Natural killer cell (primary cell): ENCODE results near the gene FRMD4A. TPM values are rescaled to one million over a fixed set of nuclear protein-coding genes. Genes with fewer than 3 reads are reported as not detected.

ENCODE experiments used
- ATAC-seq, 3 donors: fragments of 150-1000 bp in 2 of 3; fragments of 200-7000 bp in 1 of 3; cut with Tn5 transposase; 1 replicate in 1 of 3; 2 replicates in 2 of 3; pipeline ENCODE4 v1.10.0; 2021; ENCODE audit warnings: mild to moderate bottlenecking in 2 of 3, moderate library complexity in 2 of 3
- DNase-seq, 2 donors: peaks; one replicate each; pipeline versions ENCODE4 v3.0.0 to v3.0.0-alpha.2; 2013 to 2021; ENCODE audit warnings: mixed read lengths in 1 of 2
- H3K27ac ChIP-seq: one replicate; pipeline ENCODE4 v1.5.1; 2013; ENCODE audit warnings: mild to moderate bottlenecking, low read length
- H3K27me3 ChIP-seq: one replicate; pipeline ENCODE4 v1.6.1; 2013; ENCODE audit warnings: low read length; ENCODE audit not compliant: control insufficient read depth, insufficient read depth
- H3K36me3 ChIP-seq: one replicate; pipeline ENCODE4 v1.6.1; 2013; ENCODE audit warnings: low read length; ENCODE audit not compliant: control insufficient read depth, insufficient read depth
- H3K4me1 ChIP-seq: one replicate; pipeline ENCODE4 v1.6.1; 2013; ENCODE audit warnings: low read length; ENCODE audit not compliant: control insufficient read depth, insufficient read depth
- H3K4me3 ChIP-seq: one replicate; pipeline ENCODE4 v1.5.1; 2013; ENCODE audit warnings: low read length
- H3K9me3 ChIP-seq: one replicate; pipeline ENCODE4 v1.6.1; 2013; ENCODE audit warnings: low read length; ENCODE audit not compliant: control insufficient read depth, insufficient read depth
- H3K27ac Mint-ChIP-seq, 2 donors: one replicate each; pipeline ENCODE4 v1.8.0; 2022; ENCODE audit warnings: mild to moderate bottlenecking in 2 of 2, mixed read lengths in 2 of 2, moderate library complexity in 1 of 2
- H3K27me3 Mint-ChIP-seq, 2 donors: one replicate each; pipeline ENCODE4 v1.8.0; 2022; ENCODE audit warnings: low read depth in 2 of 2, mixed read lengths in 2 of 2
- H3K36me3 Mint-ChIP-seq: one replicate; pipeline ENCODE4 v1.8.0; 2022; ENCODE audit warnings: mixed read lengths
- H3K4me1 Mint-ChIP-seq, 2 donors: one replicate each; pipeline ENCODE4 v1.8.0; 2022; ENCODE audit warnings: mixed read lengths in 2 of 2
- H3K4me3 Mint-ChIP-seq: one replicate; pipeline ENCODE4 v1.8.0; 2022; ENCODE audit warnings: mild to moderate bottlenecking, moderate library complexity, mixed read lengths
- H3K9me3 Mint-ChIP-seq, 2 donors: one replicate each; pipeline ENCODE4 v1.8.0; 2022; ENCODE audit warnings: mixed read lengths in 2 of 2
- WGBS: methylation state at CpG from one replicate; pipeline ENCODE4 v1.1.7; 2013; ENCODE audit warnings: missing lambda C conversion rate; ENCODE audit not compliant: insufficient coverage; 5-methylcytosine and 5-hydroxymethylcytosine counted together
- intact Hi-C: fragments of 100-400 bp; cut with micrococcal nuclease; formaldehyde crosslinking; loops from one replicate; pipeline ENCODE4 v1.14.2; 2022
- total RNA-seq, 4 donors: library from RNA; stranded (reverse); fragments of 120-200 nt in 1 of 4; gene quantifications; one replicate each; pipeline versions ENCODE4 v1.2.3 to v1.2.4, GENCODE V29; 2013 to 2022
- TF ChIP-seq, protein P1 (sequence below): fragments of 200-600 bp; IDR thresholded peaks from one replicate; pipeline ENCODE4 v1.8.0; 2022; ENCODE audit warnings: antibody characterized with exemption

The FRMD4A gene
- total RNA-seq, 3 donors from 2014 or later (not counting 1 experiment from before 2014, with no cell fraction given), result 0.36 to 0.38 TPM; not detected in 1

DNA sequence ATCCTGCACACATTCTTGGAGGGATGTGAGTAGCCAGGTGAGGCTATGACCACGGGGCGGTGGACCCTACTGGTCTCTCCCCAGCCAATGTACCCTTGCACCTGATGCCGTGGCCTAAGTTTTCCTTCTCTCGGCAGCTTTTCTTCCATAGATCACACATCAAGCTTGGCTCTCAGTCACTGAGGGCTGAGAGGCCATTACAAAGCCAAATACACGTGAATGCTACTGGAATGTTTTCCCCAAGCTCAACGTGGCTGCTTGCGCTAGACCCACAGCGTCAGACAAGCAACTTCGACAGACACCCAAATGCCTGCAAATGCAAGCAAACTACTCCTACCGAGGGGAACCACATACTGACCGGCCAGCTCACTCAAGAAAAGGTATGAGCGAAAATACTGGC is 660.8 kb downstream of the FRMD4A start:
- intact Hi-C loops, result no loop called here
- DNase-seq (no peak), ATAC-seq (no peak)
- Mint-ChIP-seq H3K27me3 (no peaks in the 10 kb centered on the region), H3K4me1 (no peaks in the 10 kb centered on the region), H3K9me3 (no peaks in the 10 kb centered on the region), H3K27ac (no peak overlapping the region), H3K4me3 (no peak overlapping the region), H3K36me3 (no peaks in the 10 kb centered on the region)
- H3K27me3 ChIP-seq, result no peaks in the 10 kb centered on the region
- no peak overlapping the region for H3K4me3 ChIP-seq
- H3K9me3 ChIP-seq, result no peaks in the 10 kb centered on the region
- no peaks in the 10 kb centered on the region for H3K36me3 ChIP-seq
- WGBS, result 95% methylated on average over 12 of the region's 12 CpGs
- TF ChIP-seq, protein P1, sequence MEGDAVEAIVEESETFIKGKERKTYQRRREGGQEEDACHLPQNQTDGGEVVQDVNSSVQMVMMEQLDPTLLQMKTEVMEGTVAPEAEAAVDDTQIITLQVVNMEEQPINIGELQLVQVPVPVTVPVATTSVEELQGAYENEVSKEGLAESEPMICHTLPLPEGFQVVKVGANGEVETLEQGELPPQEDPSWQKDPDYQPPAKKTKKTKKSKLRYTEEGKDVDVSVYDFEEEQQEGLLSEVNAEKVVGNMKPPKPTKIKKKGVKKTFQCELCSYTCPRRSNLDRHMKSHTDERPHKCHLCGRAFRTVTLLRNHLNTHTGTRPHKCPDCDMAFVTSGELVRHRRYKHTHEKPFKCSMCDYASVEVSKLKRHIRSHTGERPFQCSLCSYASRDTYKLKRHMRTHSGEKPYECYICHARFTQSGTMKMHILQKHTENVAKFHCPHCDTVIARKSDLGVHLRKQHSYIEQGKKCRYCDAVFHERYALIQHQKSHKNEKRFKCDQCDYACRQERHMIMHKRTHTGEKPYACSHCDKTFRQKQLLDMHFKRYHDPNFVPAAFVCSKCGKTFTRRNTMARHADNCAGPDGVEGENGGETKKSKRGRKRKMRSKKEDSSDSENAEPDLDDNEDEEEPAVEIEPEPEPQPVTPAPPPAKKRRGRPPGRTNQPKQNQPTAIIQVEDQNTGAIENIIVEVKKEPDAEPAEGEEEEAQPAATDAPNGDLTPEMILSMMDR, result no peak
- no peak overlapping the region for H3K27ac ChIP-seq
- H3K4me1 ChIP-seq, result no peaks in the 10 kb centered on the region

DNA sequence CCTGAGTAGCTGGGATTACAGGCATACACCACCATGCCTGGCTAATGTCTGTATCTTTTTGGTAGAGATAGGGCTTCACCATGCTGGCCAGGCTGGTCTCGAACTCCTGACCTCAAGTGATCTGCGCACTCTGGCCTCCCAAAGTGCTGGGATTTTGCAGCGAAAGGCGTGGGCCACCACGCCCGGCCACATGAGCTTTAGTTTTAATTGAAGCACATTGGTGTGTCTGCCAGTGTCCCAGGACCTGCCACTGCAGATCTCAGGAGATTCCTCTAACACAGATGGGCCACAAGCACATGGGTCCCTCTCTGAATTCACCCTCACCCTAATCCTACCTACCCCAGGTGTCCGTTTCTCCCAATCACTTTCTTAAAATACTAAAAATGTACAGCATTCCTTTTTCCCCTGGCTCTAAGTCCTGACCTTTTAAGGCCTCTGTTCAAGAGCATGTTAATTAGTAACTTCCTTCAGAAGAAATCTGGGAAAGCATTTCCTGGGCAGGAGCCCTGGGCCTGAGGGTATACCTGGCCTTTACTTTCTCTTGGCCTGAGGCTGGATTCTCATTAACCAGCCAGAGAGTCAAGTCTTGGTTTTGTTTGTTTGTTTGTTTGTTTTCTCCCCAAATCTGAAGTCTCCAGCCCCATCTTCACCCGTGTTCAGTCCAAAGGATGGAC is 661.4 kb downstream of the FRMD4A start:
- Mint-ChIP-seq H3K36me3 (no peaks in the 10 kb centered on the region), H3K9me3 (no peaks in the 10 kb centered on the region), H3K27me3 (no peaks in the 10 kb centered on the region), H3K4me3 (no peak overlapping the region), H3K27ac (no peak overlapping the region), H3K4me1 (no peaks in the 10 kb centered on the region)
- TF ChIP-seq, protein P1, result no peak
- Histone ChIP-seq H3K27me3 (no peaks in the 10 kb centered on the region), H3K36me3 (no peaks in the 10 kb centered on the region), H3K9me3 (no peaks in the 10 kb centered on the region), H3K4me3 (no peak overlapping the region), H3K27ac (no peak overlapping the region), H3K4me1 (no peaks in the 10 kb centered on the region)
- 85% methylated on average over 7 of the region's 8 CpGs for WGBS
- ATAC-seq, result no peak
- DNase-seq, result no peak
- intact Hi-C loops, result no loop called here

DNA sequence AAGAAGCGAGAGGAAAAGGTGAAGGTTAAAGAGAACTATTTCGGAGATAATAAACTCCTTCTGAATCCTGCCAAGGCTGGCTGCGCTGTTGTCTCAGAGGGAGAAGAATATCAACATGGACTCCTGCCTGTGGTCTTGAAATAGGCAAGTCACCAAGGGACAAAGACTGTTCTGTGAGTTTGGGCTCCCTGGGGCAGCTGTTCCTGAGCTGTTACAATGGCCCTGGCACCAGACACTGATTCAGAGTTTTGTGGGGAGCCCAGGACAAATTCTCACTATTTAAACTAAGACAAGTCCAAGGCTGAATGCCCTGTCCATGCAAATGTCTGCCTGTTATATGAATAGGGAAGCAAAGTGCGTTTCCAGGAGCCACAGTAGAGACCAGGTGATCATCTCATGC is 662.6 kb downstream of the FRMD4A start:
- WGBS, result 97% methylated on average over 4 of the region's 4 CpGs

More for the DNA sequence above, 662.6 kb downstream of the FRMD4A start:
- H3K4me3 Mint-ChIP-seq, result no peak overlapping the region
- H3K9me3 Mint-ChIP-seq, result no peaks in the 10 kb centered on the region
- no peaks in the 10 kb centered on the region for H3K4me1 ChIP-seq
- no peaks in the 10 kb centered on the region for H3K9me3 ChIP-seq
- no peaks in the 10 kb centered on the region for H3K36me3 Mint-ChIP-seq
- ATAC-seq (no peak), DNase-seq (no peak)
- H3K36me3 ChIP-seq, result no peaks in the 10 kb centered on the region
- H3K27ac ChIP-seq, result no peak overlapping the region
- no peak overlapping the region for H3K27ac Mint-ChIP-seq
- no peaks in the 10 kb centered on the region for H3K27me3 Mint-ChIP-seq
- no peaks in the 10 kb centered on the region for H3K27me3 ChIP-seq
- no peaks in the 10 kb centered on the region for H3K4me1 Mint-ChIP-seq
- TF ChIP-seq, protein P1, result no peak
- no peak overlapping the region for H3K4me3 ChIP-seq
- intact Hi-C loops, result no loop called here
